ENCODE data around the gene CA5B.
"Not testable (repeated sequence)": the region's sequence is repeated elsewhere in the genome, so short reads cannot be mapped to it uniquely, and the experiment has no call there.

CA5B gene

GRCh38 chrX:15749642-15750610 is 11.9 kb downstream of the CA5B start:
- DNase-seq: no peak

DNA sequence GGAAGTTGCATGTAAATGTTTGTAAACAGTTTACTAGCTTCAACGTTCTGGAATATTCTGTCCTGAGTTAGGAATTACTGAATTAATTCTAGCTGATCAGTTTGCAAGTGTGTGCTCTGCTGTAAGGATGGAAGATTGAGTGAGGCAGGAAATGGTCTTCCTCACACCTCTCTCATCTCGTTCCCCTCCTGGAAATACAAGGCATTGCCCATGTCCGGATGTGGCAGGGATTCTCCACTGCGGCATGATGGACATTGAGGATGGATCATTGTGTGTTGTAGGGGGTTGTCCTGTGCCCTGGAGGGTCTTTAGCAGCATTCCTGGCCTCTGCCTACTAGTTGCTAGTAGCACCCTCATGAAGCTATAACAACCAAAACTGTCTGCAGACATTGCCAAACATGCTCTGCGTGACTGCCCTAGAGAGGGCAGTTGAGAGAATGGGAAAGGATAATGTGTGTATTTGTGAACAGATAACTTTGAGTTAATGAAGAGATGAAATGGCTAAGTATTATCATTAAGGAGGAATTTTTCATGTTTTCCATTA is 12.6 kb downstream of the CA5B start:
- no peak for DNase-seq

GRCh38 chrX:15751155-15751819 is 13.2 kb downstream of the CA5B start:
- DNase-seq: no peak

DNA sequence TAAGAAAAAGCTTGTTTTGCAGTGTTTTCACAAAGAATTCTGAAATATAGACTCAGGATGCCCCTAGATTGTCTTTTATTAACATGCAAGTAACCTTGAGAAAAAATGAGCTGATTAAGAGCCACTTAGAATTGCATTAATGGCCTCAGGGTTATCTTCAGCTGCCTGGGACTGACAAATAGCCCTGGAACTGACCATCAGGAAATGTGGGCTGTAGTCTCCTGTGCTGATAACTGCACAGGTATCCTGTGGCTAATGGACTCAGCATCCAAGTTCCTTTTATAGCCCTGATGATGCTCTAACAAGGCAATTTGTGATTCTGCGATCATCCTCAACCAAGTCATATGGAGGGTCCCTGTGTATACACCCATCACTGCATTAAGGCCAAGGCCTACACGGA is 17.0 kb downstream of the CA5B start:
- no peak for DNase-seq

- no peak for DNase-seq
Measured at GRCh38 chrX:15758140-15758539, 20.1 kb downstream of the CA5B start.

- not testable (repeated sequence) for DNase-seq
Measured at GRCh38 chrX:15759886-15760285, 21.8 kb downstream of the CA5B start.

- peak; percentile 27 for DNase-seq
Measured at GRCh38 chrX:15761564-15762191, 23.6 kb downstream of the CA5B start.

DNA sequence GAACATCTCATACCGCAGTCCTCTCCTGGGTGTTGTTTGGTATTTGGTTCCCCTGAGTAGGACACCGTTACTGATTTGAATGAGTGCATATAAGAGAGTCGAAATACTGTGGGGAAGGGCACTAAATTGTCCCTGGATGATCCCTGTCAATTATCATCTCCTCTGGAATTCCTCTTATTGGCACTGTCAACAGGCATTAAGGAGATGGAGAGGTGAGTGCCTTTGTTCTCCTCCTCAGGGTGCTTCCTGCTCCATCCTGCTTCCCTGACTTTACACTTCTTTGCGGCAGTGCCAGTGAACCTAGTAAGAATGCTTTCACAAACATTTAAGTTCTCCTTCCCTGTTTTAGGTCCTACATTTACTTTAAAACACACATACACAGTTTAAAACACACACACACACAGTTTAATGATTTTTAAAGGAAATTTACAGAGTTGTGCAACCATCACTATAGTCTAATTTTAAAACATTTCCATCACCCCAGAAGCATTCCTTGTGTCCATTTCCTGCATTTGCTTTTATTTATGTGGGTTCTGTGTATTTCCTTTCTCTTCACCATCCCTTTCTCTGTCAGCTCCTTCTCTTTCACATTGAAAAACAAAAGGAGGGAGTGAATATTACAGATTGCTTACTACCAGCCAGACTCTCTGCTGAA is 31.4 kb downstream of the CA5B start:
- DNase-seq: no peak

DNA sequence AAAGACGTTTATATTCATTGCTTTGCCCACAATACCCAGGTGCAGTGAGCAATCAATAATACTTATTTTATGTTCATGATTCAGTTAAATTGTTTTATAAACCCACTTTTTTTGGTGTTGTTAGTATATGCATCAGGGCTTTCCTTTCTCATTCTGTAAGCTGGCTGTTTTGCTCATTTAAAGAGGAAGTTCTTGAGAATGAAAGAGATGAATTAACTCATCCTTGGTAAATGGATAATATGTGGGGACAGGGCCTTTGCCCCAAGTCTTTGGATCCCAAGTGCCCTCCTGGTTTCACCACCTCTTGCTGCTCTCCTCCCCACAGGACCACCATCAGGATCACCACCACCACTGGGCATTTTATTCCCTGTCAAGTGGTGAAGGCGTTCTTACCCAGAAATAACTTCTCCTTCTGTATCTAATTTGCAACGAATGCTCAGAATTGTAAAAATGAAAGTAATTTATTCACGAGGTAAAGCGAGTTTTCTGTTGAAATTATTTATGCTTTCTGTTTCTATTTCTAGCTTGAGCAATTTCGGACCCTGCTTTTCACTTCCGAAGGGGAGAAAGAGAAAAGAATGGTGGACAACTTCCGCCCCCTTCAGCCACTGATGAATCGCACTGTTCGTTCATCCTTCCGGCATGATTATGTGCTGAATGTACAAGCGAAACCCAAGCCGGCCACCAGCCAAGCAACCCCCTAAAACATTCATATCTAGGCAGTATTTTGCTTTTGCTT is 44.1 kb downstream of the CA5B start:
- DNase-seq: no peak

DNA sequence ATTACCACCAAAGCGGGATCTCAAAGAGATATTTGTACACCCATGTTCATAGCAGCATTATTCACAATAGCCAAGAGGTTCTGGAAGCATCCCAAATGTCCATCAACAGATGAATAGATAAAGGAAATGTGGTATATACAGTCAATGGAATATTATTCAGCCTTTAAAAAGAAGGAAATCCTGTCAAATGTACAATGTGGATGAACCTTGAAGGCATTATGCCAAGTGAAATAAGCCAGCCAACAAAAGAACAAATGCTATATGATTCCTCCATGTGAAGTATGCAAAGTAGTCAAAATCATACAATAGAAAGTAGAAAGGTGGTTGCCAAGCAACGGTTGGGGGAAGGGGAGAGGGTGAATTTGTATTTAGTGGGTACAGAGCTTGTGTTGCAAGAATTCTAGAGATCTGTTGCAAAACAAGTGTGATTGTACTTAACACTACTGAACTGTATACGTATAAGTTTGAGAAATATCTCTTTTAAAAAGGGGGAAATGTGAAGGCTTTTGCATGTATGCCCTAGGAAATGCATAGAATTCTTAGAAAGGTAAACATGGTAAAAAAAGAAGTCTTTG is 47.2 kb downstream of the CA5B start:
- no peak for DNase-seq

- no peak for DNase-seq
Measured at GRCh38 chrX:15786915-15787314, 48.8 kb downstream of the CA5B start.

- DNase-seq: peak; percentile 92
Measured at GRCh38 chrX:15789979-15790768, 52.1 kb downstream of the CA5B start, which contains the start of gene ZRSR2. Gene ZRSR2, plus strand, starts transcription at chrX:15790484. Its CDS starts 12 bp downstream, at chrX:15790496.

GRCh38 chrX:15790769-15791290 is 52.8 kb downstream of the CA5B start:
- peak; percentile 27 for DNase-seq

DNA sequence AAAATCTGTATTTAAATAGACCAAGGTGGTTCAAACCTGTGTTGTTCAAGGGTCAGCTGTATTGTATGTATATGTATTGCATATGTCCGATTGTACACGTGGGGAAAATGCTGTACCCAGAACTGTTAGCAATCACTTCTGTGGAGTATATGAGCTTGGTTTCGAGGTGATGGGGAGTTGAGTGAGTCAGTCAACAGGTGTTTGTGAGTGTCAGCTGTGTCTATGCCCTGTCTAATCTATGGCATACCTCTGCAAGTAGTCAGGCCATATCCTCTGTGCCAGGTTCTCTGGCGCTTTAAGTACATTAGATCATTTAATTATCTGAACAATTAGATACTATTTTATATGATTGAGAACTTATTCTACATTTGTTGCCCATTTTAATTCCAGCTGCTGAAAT is 59.6 kb downstream of the CA5B start:
- DNase-seq: no peak

DNA sequence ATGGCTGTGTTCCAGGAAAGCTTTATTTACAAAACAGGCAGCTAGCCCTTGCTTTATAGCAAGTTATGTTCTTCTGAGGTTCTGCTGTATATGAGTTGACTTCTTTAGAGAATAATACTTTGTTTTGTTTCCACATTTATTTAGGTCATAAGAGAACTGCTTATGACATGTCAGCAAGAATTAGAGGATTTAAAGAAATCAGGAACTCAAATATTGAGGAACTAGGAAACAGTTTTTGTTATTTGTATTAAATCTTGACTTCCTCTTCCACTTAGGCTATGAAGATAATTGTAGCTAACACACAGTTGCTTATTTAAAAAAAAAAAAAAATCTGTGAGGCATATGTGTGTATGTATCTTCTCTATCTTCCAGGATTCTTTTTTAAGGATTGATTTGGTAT is 66.5 kb downstream of the CA5B start:
- DNase-seq: no peak

- no peak for DNase-seq
Measured at GRCh38 chrX:15808254-15808653, 70.2 kb downstream of the CA5B start.

- no peak for DNase-seq
Measured at GRCh38 chrX:15812192-15812938, 74.3 kb downstream of the CA5B start.

GRCh38 chrX:15813416-15813815 is 75.3 kb downstream of the CA5B start:
- DNase-seq: no peak

DNA sequence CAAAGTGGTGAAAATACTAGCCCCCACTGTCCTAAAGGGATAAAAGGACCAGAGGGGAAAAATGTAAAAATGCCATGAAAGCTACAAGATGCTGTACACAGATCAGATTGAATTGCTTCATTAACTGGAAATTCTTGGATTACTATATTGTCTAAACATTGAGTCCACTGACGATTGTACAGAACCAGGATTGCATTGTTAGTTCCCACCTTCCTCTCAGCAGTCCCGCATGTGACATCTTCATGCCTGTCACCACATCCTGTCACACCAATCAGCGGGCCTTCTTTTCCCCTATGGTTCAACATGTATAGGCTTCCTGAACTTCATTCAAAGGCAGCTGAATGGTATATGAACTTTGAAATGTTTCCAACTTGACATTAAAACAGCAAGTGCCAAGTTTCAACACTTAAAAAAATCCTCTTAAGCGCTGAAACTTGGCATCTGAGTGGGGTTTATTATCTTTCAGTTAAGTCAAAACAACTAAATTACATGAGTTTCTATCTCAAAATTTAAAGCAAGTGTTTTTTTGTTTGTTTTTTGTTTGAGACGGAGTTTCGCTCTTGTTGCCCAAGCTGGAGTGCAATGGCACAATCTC is 76.8 kb downstream of the CA5B start:
- no peak for DNase-seq

Measured in NCI-H2227 treated with DMSO at 0.1 percent for 48 hours (cell line).